Epidermal melanocyte (primary cell): ENCODE measurements around the gene LUC7L.
"Not testable (repeated sequence)": the region's sequence is repeated elsewhere in the genome, so short reads cannot be mapped to it uniquely, and the experiment has no call there.

Experiments used
- DNase-seq: peaks from one replicate; pipeline ENCODE4 v3.0.0; 2011; ENCODE audit warnings: low spot score; ENCODE audit not compliant: insufficient read length

The LUC7L gene

DNA sequence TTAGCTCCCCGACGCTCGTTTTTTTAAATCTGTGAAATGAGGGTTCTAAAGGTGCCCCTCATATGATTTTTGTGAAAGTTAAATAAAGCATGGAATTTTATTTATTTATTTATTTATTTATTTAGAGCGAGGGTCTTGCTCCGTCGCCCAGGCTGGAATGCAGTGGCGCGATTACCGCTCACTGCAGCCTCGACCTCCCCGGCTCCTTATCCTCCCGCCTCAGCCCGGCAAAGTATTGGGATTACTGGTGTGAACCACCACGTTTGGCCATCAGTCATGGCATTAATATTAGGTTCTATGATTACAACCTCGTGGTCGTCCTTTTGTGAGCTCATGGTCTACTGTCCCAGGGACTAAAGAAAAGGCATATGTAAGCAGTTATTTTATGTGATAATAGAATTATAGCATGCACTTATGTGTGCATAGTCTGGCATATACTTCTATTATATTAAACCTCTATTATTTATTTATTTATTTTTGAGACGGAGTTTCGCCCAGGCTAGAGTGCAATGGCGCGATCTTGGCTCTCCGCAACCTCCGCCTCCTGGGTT is 557 bp upstream of the LUC7L start:
- DNase-seq, result no peak

GRCh38 chr16:228151-228851 is 948 bp downstream of the LUC7L start:
- no peak for DNase-seq

DNA sequence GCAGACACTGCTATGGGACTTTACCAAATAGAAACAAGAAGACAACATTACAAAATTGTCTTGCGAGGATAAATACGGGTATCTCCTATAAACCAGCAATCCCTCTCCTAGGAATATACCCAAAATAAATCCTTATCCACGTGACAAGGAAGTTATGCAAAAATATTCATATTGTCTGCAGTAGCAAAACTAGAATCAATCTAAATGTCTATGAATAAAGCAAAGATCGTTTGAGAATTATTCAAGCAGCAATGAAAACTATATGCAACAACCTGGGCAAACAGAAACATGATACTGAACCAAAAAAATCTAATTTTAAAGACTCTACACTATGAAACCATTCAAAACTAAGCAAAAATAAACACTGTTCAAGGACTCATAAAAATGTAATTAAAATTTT is 9.2 kb downstream of the LUC7L start:
- DNase-seq, result no peak

GRCh38 chr16:212999-213398 is 16.2 kb downstream of the LUC7L start:
- DNase-seq, result no peak

DNA sequence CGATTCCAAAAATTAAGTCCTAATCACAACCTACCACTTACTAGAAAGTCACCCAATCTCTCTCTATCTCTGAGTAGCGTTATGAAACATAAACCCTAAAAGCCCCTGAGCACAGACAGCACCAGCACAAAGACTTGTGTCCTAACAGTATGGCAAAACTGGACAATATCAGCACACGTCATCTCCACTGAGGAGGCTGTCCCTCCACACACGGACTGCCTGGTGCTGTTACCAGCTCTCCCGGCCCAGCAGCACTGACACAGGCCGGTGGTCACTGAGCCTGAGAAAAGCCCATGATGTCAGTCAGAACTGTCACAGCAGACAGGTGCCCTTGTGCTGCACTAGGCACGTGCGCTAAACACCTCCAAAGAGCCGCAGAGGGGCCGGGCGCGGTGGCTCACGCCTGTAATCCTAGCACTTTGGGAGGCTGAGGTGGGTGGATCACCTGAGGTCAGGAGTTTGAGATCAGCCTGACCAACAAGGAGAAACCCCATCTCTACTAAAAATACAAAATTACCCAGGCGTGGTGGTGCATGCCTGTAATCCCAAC is 17.5 kb downstream of the LUC7L start:
- DNase-seq, result not testable (repeated sequence)

DNA sequence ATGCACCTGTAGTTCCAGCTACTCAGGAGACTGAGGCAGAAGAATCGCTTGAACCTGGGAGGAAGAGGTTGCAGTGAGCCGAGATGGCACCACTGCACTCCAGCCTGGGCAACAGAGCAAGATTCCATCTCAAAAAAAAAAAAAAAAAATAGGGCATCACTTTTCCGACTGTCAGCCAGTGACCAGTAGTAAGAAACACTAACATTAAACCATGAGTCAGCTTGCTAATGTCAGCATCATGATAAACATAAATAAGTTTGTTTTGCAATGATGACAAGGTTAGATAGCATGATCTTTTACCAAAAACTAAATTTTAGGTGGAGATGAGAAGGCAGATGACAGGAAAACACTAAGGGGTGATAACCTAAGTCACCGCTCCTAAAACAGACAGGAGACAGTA is 19.9 kb downstream of the LUC7L start:
- not testable (repeated sequence) for DNase-seq

DNA sequence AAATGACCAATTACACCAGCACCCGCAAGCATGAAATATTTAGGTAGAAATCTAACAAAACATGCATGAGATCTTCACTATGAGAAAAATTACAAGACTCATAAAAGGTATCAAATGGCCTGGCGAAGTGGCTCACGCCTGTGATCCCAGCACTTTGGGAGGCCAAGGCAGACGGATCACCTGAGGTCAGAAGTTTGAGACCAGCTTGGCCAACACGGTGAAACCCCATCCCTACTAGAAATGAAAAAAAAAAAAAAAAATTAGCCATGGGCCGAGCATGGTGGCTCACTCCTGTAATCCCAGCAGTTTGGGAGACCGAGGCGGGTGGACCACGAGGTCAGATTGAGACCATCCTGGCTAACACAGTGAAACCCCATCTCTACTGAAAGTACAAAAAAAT is 25.2 kb downstream of the LUC7L start:
- not testable (repeated sequence) for DNase-seq

DNA sequence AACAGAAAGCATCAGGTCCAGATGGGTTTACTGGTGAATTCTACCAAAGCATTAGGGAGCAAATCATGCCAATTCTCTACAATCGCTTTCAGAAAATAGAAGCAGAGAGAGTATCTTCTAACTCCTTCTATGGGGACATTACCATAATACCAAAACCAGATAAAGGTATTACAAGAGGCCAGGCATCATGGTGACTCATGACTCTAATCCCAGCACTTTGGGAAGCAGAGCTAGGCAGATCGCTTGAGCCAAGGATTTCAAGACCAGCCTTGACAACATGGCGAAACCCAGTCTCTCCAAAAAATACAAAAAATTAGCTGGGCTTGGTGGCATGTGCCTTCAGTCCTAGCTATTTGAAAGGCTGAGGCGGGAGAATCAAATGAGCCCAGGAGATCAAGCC is 26.0 kb downstream of the LUC7L start:
- no peak for DNase-seq

DNA sequence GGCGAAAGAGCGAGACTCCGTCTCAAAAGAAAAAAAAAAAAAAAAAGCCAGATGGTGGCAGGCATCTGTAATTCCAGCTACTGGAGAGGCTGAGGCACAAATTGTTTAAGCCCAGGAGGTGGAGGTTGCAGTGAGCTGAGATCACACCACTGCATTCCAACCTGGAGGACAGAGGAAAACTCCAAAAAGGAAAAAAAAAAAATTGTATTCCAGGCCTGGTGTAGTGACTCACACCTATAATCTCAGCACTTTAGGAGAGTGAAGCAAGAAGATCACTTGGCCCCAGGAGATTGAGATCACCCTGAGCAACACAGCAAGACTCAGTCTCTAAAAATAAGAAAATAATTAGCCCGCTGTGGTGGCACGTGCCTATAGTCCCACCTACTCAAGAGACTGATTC is 28.9 kb downstream of the LUC7L start:
- no peak for DNase-seq

- DNase-seq, result no peak
These were observed 34.7 kb downstream of the LUC7L start for GRCh38 chr16:194516-194915.

- no peak for DNase-seq
These were observed 35.8 kb downstream of the LUC7L start for GRCh38 chr16:193441-193840.

GRCh38 chr16:192686-193085 is 36.6 kb downstream of the LUC7L start:
- DNase-seq, result no peak

DNA sequence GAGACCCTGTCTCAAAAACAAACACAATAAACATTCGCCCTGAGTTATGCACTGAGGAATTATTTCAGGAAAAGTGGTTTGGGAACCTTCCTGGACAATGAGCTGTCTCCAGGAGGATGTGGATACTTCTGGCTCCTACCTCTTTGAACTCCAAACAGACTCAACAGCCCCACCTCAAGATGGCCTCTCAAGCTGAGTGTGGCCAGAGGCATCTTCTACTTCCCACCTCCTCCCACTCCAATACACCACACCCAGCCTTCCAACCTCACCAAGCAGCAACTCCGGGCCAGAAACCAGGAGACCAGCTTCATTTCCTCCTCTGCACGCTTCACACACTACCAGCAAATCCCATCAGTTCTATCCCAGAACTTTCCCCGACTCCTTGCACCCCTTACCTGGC is 37.4 kb downstream of the LUC7L start:
- no peak for DNase-seq

GRCh38 chr16:189604-190186 is 39.6 kb downstream of the LUC7L start:
- no peak for DNase-seq

DNA sequence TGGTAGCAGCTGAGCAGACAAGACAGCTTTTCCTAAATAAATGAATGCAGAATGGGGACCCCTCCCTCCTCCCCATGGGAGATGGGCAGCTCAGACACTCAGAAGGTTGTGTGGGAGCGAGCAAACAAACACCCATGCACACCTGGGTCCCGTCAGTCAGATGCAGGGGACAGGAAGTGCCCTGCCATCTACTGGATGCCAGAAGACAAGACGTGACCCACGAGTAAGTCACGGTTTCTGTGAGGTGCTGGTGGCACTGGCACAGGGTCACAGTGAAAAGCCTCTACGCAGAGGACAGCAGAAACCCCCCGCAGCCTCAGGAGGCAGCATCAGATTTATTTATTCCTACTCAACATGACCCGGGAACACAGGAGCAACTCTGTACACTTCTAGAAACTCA is 40.6 kb downstream of the LUC7L start:
- no peak for DNase-seq

DNA sequence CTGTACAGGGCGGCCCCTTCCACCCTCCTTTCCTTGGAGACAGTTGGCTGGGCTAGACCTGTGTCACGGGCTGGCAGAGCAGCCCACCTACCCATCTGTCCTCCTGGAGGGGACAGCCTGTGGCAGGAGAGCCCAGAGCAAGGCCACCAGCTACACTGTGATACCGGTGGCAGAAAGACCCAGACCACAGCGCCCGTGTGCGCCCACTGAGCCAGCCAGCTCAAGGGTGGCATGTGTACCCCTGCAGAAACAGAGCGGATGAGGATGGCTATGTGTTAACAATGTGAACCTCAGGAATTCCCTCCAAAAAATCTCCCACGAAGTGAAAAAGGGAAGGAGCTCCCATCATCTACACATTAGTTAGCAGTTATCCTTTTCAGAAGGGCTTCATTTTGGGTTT is 41.9 kb downstream of the LUC7L start:
- no peak for DNase-seq

DNA sequence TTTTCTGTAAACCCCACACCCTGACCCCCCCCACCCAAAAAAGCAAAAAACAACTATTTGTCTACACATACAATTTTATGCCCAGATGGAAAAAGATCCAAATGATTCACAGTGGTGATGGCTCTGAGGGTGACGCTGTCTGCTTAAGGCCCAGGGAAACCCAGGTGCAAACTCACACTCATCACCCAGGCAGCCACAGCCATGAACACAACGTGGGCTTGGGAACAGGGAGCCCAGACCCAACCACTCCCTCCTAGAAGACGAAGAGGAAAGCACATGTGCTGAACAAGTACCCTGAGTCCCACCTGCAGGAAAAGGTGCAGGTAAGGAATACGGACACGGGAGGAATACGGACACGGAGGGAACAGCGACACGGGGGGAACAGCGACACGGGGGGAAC is 43.6 kb downstream of the LUC7L start:
- DNase-seq, result no peak

- DNase-seq, result no peak
These were observed 44.0 kb downstream of the LUC7L start for GRCh38 chr16:185213-185612.

DNA sequence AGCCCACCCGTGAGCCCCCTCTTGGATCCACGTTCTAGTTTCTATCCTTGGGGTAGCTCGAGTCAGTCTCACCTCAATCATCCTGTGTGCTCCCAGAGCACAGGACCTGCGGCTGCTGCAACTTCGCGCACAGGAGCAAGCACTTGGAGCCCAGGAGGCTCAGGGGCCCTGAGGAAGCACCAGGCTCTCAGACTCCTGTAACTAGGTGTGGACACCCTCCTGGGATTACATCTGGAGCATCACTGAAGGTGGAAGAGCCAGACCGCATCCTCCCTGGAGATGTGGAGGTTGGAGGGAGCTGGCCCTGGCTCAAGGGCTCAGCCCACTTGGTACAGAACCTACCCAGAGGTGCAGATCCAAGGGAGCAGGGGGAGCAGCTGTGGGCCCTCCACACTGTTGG is 46.2 kb downstream of the LUC7L start:
- DNase-seq, result no peak

- DNase-seq, result peak; percentile 87
These were observed 47.7 kb downstream of the LUC7L start for GRCh38 chr16:181565-182021.

- DNase-seq, result peak; percentile 45
These were observed 48.3 kb downstream of the LUC7L start for GRCh38 chr16:180681-181564.
